ENCODE data around the gene PARK7.

PARK7 gene

DNA sequence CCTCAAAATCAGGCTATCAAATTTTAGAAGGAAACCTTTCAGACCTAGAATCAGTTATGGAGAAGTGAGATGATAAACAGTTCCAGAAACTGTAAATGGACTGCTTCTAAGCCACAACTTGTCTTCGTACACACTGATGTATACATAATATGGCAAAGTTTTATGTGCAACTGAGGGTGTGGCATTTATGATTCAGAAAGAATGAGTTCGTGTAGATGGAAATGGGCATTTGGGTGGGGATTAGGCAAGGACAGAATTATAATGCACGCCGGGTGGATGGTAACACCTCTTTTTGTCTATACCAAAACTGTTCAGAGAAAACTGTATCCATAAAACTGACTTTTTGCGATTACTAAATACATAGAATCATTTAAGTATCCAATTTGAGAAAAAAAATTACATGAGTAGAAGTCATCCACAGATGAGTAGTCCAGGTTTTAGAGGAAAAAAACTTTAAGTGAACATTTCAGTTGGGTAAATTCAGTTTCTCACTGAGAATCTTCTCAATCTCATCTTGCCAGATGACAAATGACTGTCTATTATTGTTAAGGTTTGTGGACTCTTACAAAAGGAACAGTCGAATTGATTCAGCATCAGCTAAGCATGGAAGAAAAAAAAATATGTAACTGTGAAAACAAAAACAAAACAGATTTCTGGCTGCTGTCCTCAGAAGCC lies 42.1 kb downstream of the PARK7 start:
- H3K4me2 ChIP-seq (ENCODE audit: low read length) = no peak overlapping the region

DNA sequence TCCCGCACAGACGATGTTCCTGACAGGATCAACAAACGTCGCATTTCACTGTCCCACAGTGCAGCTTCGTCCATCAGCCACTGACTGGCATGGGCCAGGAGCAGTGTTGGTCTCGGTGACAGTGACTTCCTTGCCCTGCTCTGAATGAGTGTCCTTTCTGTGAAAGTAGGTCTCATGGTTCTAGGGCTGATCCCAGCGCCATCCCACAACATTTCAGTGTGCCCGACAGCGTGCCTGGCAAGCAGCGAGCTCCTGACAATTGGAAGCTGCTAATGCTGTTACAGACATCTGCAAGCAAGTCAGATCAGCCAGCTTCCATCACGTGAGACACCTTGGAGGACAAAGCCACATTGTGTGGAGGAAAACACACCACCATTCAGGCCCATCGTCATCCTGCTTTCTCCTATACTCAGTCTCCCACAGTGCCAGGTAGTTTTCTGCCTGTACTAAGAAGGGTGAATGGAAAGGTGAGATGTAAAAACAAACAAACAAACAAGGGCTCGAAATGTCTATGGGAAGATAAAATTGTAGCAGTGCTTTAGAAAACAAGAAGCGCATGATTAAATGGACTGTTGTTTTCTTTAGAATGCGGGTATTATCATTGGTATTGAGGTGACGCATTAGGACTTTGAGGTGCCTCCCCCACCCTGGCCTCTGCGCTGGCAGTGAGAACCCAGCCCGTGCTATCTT lies 42.7 kb downstream of the PARK7 start:
- H3K27me3 ChIP-seq (ENCODE audit: insufficient read depth, low read length) = no peaks in the 10 kb centered on the region
- no peak overlapping the region for H2AFZ ChIP-seq (ENCODE audit: low read length)
- no peaks in the 10 kb centered on the region for H3F3A ChIP-seq (ENCODE audit: insufficient read depth, low read length)
- H3K4me2 ChIP-seq (ENCODE audit: low read length) = no peak overlapping the region
- TF ChIP-seq, protein P1, sequence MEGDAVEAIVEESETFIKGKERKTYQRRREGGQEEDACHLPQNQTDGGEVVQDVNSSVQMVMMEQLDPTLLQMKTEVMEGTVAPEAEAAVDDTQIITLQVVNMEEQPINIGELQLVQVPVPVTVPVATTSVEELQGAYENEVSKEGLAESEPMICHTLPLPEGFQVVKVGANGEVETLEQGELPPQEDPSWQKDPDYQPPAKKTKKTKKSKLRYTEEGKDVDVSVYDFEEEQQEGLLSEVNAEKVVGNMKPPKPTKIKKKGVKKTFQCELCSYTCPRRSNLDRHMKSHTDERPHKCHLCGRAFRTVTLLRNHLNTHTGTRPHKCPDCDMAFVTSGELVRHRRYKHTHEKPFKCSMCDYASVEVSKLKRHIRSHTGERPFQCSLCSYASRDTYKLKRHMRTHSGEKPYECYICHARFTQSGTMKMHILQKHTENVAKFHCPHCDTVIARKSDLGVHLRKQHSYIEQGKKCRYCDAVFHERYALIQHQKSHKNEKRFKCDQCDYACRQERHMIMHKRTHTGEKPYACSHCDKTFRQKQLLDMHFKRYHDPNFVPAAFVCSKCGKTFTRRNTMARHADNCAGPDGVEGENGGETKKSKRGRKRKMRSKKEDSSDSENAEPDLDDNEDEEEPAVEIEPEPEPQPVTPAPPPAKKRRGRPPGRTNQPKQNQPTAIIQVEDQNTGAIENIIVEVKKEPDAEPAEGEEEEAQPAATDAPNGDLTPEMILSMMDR (IDR thresholded peaks at IDR 0.05; ENCODE audit: low read length) = no peak
- no peak for TF ChIP-seq EZH2 (IDR thresholded peaks at IDR 0.05; ENCODE audit: borderline replicate concordance, low read length)
- H3K4me1 ChIP-seq (ENCODE audit: insufficient read depth, low read length, severe bottlenecking) = no peaks in the 10 kb centered on the region
- no peaks in the 10 kb centered on the region for H3K79me2 ChIP-seq (ENCODE audit: insufficient read depth, low read length)
- H3K9me3 ChIP-seq (ENCODE audit: low read length) = no peaks in the 10 kb centered on the region
- no peaks in the 10 kb centered on the region for H3K9me2 ChIP-seq (ENCODE audit: low read depth, low read length)
- H3K36me3 ChIP-seq (ENCODE audit: insufficient read depth, low read length) = no peaks in the 10 kb centered on the region
- no peak overlapping the region for H3K27ac ChIP-seq (ENCODE audit: low read depth, low read length, poor library complexity, severe bottlenecking)
- H3K4me3 ChIP-seq (ENCODE audit: low read depth, low read length, poor library complexity, severe bottlenecking) = no peak overlapping the region
- H4K20me1 ChIP-seq (ENCODE audit: insufficient read depth, low read length) = no peaks in the 10 kb centered on the region
- H3K9ac ChIP-seq (ENCODE audit: low read length) = no peak overlapping the region

More for the DNA sequence above, 42.1 kb downstream of the PARK7 start:
- H3K27ac ChIP-seq (ENCODE audit: low read depth, low read length, poor library complexity, severe bottlenecking) = no peak overlapping the region
- H2AFZ ChIP-seq (ENCODE audit: low read length) = no peak overlapping the region
- no peaks in the 10 kb centered on the region for H4K20me1 ChIP-seq (ENCODE audit: insufficient read depth, low read length)
- H3K36me3 ChIP-seq (ENCODE audit: insufficient read depth, low read length) = no peaks in the 10 kb centered on the region
- H3F3A ChIP-seq (ENCODE audit: insufficient read depth, low read length) = no peaks in the 10 kb centered on the region
- no peaks in the 10 kb centered on the region for H3K4me1 ChIP-seq (ENCODE audit: insufficient read depth, low read length, severe bottlenecking)
- H3K79me2 ChIP-seq (ENCODE audit: insufficient read depth, low read length) = no peaks in the 10 kb centered on the region
- TF ChIP-seq EZH2 (IDR thresholded peaks at IDR 0.05; ENCODE audit: borderline replicate concordance, low read length) = no peak
- TF ChIP-seq, protein P1 (IDR thresholded peaks at IDR 0.05; ENCODE audit: low read length) = no peak
- no peaks in the 10 kb centered on the region for H3K27me3 ChIP-seq (ENCODE audit: insufficient read depth, low read length)
- H3K9me2 ChIP-seq (ENCODE audit: low read depth, low read length) = no peaks in the 10 kb centered on the region
- H3K4me3 ChIP-seq (ENCODE audit: low read depth, low read length, poor library complexity, severe bottlenecking) = no peak overlapping the region
- H3K9ac ChIP-seq (ENCODE audit: low read length) = no peak overlapping the region
- H3K9me3 ChIP-seq (ENCODE audit: low read length) = no peaks in the 10 kb centered on the region

DNA sequence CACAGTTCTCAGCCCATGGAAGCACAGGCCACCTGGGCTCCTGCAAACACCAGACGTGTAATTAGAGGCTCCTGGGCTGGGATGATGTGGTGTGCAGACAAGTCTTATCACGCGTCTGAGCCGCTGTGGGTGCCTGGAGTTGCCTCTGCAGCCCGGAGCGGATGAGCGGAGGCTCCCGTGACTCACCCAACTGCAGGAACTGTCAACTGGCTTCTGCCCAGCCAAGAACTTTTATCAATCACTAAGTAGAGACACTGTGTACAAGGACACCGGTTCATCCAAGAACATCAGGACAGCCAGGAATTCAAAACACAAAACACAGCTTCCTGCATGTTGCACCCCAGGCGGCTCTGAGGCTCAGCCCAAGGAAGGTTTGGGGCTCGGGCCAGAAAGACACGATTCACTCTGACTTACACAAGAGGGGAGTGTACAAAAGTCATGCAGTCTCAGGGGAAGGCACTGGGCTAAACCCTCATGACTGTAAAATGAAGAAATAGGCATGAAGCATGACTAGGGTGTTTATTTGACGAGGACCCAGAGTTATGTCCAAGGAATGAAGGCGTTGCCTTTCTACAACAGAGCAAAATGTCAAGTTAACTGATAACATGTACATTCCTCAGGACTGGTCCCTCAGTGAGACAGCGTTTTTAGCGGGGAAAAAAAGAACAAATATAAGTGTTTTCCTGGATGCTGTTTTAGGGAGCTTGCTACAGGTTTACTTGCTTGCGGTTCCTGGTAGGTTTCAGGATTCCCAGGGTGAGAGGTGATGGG lies 43.5 kb downstream of the PARK7 start:
- Histone ChIP-seq H3K4me2 (ENCODE audit: low read length) (no peak overlapping the region), H3K36me3 (ENCODE audit: insufficient read depth, low read length) (no peaks in the 10 kb centered on the region), H3K27ac (ENCODE audit: low read depth, low read length, poor library complexity, severe bottlenecking) (no peak overlapping the region), H3K27me3 (ENCODE audit: insufficient read depth, low read length) (no peaks in the 10 kb centered on the region), H3F3A (ENCODE audit: insufficient read depth, low read length) (no peaks in the 10 kb centered on the region), H3K4me3 (ENCODE audit: low read depth, low read length, poor library complexity, severe bottlenecking) (no peak overlapping the region), H3K79me2 (ENCODE audit: insufficient read depth, low read length) (no peaks in the 10 kb centered on the region), H3K9me3 (ENCODE audit: low read length) (no peaks in the 10 kb centered on the region), H3K9ac (ENCODE audit: low read length) (no peak overlapping the region), H4K20me1 (ENCODE audit: insufficient read depth, low read length) (no peaks in the 10 kb centered on the region), H3K4me1 (ENCODE audit: insufficient read depth, low read length, severe bottlenecking) (no peaks in the 10 kb centered on the region), H3K9me2 (ENCODE audit: low read depth, low read length) (no peaks in the 10 kb centered on the region), H2AFZ (ENCODE audit: low read length) (no peak overlapping the region)
- TF ChIP-seq EZH2 (IDR thresholded peaks at IDR 0.05; ENCODE audit: borderline replicate concordance, low read length) = no peak
- TF ChIP-seq, protein P1 (IDR thresholded peaks at IDR 0.05; ENCODE audit: low read length) = no peak
